Uterus (tissue), 2 donors: ENCODE data around the gene PPP2R2C.

Experiments used
- POLR2A ChIP-seq, 2 donors: fragments of 450-650 bp; IDR thresholded peaks; one replicate each; pipeline ENCODE4 v1.6.1; 2016; ENCODE audit warnings: antibody characterized with exemption in 2 of 2, mild to moderate bottlenecking in 1 of 2, moderate library complexity in 1 of 2
- TF ChIP-seq, protein P1 (sequence below), 4 experiments: fragments of 200-600 bp in 2 of 4; fragments of 450-650 bp in 2 of 4; sonication (generic) in 2 of 4; IDR thresholded peaks; one replicate each; pipeline ENCODE4 v1.5.1; 2016 to 2019; ENCODE audit warnings: antibody characterized with exemption in 4 of 4, mild to moderate bottlenecking in 2 of 4, moderate library complexity in 1 of 4

DNA sequence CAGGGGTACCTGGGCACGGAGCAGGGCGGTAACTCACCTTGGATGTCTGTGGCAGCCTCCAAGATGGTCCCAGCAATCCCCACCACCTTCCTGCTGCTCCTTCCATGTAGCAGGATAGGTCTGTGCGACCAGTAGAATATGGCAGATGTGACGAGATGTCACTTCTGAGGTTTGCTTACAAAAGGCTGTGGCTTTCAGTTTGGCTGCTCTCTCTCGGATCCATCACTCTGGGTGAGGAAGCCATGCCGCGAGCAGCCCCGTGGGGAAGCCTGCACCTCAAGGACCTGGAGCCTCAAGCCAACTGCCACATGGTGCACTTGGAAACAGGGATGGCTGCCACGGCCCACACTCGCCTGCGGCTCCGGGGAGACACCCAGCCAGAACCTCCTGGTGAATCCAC is 165.2 kb downstream of the PPP2R2C start:
- TF ChIP-seq, protein P1, sequence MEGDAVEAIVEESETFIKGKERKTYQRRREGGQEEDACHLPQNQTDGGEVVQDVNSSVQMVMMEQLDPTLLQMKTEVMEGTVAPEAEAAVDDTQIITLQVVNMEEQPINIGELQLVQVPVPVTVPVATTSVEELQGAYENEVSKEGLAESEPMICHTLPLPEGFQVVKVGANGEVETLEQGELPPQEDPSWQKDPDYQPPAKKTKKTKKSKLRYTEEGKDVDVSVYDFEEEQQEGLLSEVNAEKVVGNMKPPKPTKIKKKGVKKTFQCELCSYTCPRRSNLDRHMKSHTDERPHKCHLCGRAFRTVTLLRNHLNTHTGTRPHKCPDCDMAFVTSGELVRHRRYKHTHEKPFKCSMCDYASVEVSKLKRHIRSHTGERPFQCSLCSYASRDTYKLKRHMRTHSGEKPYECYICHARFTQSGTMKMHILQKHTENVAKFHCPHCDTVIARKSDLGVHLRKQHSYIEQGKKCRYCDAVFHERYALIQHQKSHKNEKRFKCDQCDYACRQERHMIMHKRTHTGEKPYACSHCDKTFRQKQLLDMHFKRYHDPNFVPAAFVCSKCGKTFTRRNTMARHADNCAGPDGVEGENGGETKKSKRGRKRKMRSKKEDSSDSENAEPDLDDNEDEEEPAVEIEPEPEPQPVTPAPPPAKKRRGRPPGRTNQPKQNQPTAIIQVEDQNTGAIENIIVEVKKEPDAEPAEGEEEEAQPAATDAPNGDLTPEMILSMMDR (IDR thresholded peaks at IDR 0.05) = no peak
- TF ChIP-seq POLR2A (IDR thresholded peaks at IDR 0.05) = no peak
